Ishikawa (cell line): ENCODE results near the gene UGT3A1.

Experiments
- CEBPB ChIP-seq: IDR thresholded peaks from 2 replicates; pipeline ENCODE4 v1.6.1; 2012
- CREB1 ChIP-seq: IDR thresholded peaks from 2 replicates; pipeline ENCODE4 v1.6.1; 2012; ENCODE audit warnings: low read depth
- EGR1 ChIP-seq: IDR thresholded peaks from 2 replicates; pipeline ENCODE4 v1.6.1; 2012
- EP300 ChIP-seq: IDR thresholded peaks from 2 replicates; pipeline ENCODE4 v1.6.1; 2012; ENCODE audit warnings: borderline replicate concordance
- FOXM1 ChIP-seq: IDR thresholded peaks from 2 replicates; pipeline ENCODE4 v1.6.1; 2012; ENCODE audit warnings: low read depth, borderline replicate concordance
- MAX ChIP-seq: IDR thresholded peaks from 2 replicates; pipeline ENCODE4 v1.6.1; 2012
- NFIC ChIP-seq: IDR thresholded peaks from 2 replicates; pipeline ENCODE4 v1.6.1; 2012
- RAD21 ChIP-seq: IDR thresholded peaks from 2 replicates; pipeline ENCODE4 v1.6.1; 2012; ENCODE audit warnings: low read depth
- REST ChIP-seq: IDR thresholded peaks from 2 replicates; pipeline ENCODE4 v1.6.1; 2012; ENCODE audit warnings: low read depth, mild to moderate bottlenecking
- TAF1 ChIP-seq: IDR thresholded peaks from 2 replicates; pipeline ENCODE4 v1.6.1; 2012; ENCODE audit warnings: low read depth, mild to moderate bottlenecking
- TCF12 ChIP-seq: IDR thresholded peaks from 2 replicates; pipeline ENCODE4 v1.6.1; 2012; ENCODE audit warnings: low read depth
- TEAD4 ChIP-seq: IDR thresholded peaks from 2 replicates; pipeline ENCODE4 v1.6.1; 2012
- USF1 ChIP-seq: IDR thresholded peaks from 2 replicates; pipeline ENCODE4 v1.6.1; 2012
- YY1 ChIP-seq: IDR thresholded peaks from 2 replicates; pipeline ENCODE4 v1.6.1; 2012; ENCODE audit warnings: low read depth
- ZBTB7A ChIP-seq: IDR thresholded peaks from 2 replicates; pipeline ENCODE4 v1.6.1; 2012; ENCODE audit warnings: low read depth

Gene UGT3A1

DNA sequence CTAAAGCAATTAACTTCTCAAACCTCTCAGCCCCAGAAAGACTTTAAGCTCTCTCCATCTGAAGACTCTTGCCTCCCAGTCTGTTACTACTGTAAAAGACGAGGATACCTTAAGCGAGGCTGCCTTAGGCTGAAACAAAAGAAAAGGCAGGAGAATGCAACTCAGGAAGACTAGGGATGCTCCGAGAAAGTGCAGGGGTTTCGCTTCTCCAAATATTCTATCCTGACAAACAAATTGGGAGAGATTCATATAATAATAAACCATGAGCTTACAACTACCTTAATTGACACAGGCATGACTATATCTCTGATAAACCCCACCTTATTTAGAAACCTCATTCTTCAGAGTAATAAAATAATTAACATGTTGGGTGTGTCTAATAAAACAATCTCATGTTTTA, 4.9 kb upstream of the UGT3A1 start:
- TF ChIP-seq USF1 (no peak), FOXM1 (no peak), NFIC (no peak), MAX (no peak), YY1 (no peak), ZBTB7A (no peak)

GRCh38 chr5:35990520-35990919, 670 bp downstream of the UGT3A1 start:
- TF ChIP-seq CEBPB (no peak), NFIC (no peak), ZBTB7A (no peak), TEAD4 (no peak), TAF1 (no peak), EGR1 (no peak), CREB1 (no peak), FOXM1 (no peak), MAX (no peak), RAD21 (no peak), YY1 (no peak), REST (no peak), EP300 (no peak), USF1 (no peak), TCF12 (no peak)

GRCh38 chr5:35988529-35988928, 2.7 kb downstream of the UGT3A1 start:
- TF ChIP-seq USF1 (no peak), MAX (no peak), CEBPB (no peak), FOXM1 (no peak), NFIC (no peak), REST (no peak), TEAD4 (no peak), CREB1 (no peak), EGR1 (no peak), TAF1 (no peak), TCF12 (no peak), YY1 (no peak)

GRCh38 chr5:35987776-35988175, 3.4 kb downstream of the UGT3A1 start:
- TF ChIP-seq RAD21 (no peak), NFIC (no peak), CREB1 (no peak), EP300 (no peak), CEBPB (no peak), YY1 (no peak), FOXM1 (no peak)

- TF ChIP-seq ZBTB7A (no peak), FOXM1 (no peak), TCF12 (no peak), EGR1 (no peak), CREB1 (no peak), YY1 (no peak), TEAD4 (no peak), NFIC (no peak), REST (no peak), EP300 (no peak), CEBPB (no peak), RAD21 (no peak), TAF1 (no peak), MAX (no peak), USF1 (no peak)
Observed at GRCh38 chr5:35979715-35980114, 11.5 kb downstream of the UGT3A1 start.
